IPS DF 4.7 (cell line): Measurements from ENCODE around the gene PI4KA.
"Not testable (repeated sequence)": the region's sequence is repeated elsewhere in the genome, so short reads cannot be mapped to it uniquely, and the experiment has no call there.

Experiments
- DNase-seq: peaks from one replicate; pipeline ENCODE4 v3.0.0-alpha.2; 2013; ENCODE audit warnings: low spot score; ENCODE audit errors: extremely low read depth

Gene PI4KA

DNA sequence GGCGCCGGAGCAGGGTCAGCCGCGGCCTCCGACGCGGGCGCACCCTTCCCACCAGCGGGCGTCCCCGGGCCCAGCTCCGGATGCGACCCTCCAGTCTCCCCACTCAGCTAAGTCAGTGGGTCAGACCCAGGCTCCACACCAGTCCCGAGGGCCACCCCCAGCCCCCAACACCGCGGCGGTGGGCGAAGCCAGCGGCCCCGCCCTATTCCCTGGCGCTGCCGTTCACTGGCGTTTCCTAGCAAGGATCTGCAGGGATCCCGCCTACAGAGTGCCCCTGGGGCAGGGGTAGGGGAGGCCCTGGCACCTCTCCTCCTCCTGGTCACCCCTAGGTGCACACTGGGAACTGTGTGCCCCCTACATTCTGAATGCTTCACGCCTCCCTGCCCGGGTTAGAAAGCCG lies 190.4 kb downstream of the PI4KA start:
- not testable (repeated sequence) for DNase-seq

DNA sequence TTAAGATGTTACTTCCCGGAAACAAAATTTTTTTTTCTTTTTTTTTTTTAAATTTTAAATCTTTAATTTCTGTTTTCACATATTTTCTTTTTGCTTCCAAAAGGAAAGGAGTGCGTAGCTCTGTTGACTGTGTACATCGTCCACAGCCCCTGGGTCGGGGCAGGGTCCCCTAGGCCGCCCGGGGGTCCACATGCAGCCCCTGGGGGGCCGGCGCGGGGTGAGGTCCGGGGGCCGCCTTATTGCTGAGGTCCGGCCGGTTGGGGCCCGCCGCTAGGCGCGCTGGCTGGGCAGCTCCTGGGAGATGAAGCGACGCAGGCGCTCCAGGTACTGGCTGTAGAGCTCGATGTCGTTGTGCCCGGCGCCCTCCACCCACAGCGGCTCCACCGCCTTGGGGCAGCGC lies 191.1 kb downstream of the PI4KA start:
- DNase-seq = not testable (repeated sequence)

DNA sequence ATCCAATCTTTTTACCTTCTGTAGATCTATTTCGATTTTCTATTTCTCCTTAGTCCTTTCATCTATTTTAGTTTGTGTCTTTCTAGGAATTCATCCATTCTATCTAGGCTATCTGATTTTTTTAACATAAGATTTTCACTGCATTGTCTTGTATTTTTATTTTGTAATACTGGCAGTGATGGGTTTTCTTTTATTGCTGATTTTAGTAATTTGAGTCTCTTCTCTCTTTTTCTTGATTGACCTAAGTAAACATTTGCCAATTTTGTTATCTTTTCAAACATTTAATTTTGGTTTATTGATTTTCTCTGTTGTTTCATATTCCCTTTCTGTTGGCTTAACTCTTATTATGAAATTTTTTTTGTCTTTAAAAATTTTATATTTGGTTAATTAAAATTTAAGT lies 192.1 kb downstream of the PI4KA start:
- no peak for DNase-seq

DNA sequence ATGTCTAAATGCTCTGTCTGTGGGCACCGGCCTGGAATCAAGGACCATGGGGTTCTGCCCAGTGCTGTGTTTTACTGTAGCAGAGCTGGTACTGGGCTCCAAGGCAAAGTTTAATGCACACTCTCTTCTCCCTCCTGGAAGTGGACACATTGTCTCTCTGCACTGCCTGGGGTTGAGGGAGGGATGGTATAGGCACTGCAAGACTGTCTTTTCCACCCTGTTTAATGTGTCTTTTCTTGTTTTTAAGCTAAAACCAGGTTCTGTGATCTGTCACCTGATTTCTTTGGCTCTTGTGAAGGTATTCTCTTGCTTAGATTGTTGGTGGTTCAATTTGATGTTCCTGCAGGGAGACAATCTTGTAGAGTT lies 194.0 kb downstream of the PI4KA start:
- DNase-seq = no peak

DNA sequence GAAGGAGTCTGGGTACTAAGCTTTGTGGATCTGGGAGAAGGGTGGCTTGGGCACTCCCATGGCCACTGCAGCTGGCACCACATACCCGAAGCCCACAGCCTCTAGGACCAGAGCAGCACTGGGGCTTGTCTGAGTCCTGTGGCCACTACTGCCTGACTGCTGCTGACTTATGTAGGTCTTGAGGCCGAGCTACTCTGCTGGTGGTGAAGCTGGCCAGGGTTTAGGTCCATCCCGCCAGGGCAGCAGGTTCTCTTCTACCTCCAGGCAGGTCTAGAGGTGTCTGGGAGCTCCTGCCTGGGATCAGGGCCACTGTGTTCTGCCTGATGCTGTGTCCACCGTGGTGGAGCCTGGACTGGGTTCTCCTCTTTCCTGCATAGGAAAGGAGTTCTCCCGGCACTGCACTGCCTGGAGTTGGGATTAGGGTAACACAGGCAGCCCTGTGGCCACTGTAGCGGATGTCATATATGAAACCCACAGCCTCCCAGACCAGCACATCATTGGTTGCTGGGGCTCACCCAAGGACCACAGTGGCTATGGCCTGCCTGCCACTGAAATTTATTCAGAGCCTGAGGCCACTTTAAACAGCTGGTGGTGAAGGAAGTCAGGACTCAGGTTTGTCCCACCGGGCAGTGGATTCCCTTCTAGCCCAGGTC lies 194.5 kb downstream of the PI4KA start:
- no peak for DNase-seq

DNA sequence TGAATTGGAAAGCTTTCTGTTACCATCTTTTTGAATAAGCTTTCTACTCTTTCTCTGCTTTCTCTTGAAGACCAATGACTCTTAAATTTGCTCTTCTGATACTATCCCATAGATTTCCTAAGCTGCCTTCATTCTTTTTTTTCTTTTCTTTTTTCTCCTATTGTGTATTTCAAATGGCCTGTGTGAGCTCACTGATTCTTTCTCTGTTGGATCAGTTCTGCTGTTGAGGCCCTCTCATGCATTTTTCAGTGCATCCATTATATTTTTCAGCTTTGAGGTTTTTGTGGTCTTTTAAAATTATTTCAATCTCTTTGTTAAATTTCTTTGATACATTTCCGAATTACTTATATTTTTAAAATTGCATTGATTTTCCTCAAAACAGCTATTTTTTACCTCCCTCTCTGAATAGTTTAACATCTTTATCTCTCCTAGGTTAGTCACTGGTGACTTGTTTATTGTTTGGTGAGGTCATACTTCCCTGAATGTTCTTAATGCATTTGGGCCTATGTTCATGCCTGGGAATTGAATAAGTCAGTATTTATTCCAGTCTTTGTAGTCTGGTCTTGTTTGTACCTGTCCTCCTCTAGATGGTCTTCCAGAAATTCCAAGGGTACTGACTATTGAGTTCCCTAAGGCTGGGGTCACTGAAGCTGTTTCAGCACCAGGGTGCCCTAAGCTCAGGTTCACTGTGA lies 195.3 kb downstream of the PI4KA start:
- no peak for DNase-seq

DNA sequence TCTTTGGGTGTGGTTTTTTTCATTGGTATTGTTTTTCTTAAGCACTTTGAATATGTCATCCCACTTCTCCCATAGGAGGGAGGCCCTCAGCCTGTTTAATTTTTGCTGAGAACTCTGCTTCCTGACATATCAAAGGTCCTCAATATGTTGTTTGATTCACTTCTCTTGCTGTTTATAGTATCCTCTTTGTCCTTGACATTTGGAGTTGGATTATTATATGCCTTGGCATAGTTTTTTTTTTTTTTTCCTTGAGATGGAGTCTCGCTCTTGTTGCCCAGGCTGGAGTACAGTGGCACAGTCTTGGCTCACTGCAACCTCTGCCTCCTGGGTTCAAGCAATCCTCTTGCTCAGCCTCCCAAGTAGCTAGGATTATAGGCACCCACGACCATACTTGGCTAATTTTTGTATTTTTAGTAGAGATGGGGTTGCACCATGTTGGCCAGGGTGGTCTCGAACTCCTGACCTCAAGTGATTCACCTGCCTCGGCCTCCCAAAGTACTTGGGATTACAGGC lies 196.0 kb downstream of the PI4KA start:
- not testable (repeated sequence) for DNase-seq

DNA sequence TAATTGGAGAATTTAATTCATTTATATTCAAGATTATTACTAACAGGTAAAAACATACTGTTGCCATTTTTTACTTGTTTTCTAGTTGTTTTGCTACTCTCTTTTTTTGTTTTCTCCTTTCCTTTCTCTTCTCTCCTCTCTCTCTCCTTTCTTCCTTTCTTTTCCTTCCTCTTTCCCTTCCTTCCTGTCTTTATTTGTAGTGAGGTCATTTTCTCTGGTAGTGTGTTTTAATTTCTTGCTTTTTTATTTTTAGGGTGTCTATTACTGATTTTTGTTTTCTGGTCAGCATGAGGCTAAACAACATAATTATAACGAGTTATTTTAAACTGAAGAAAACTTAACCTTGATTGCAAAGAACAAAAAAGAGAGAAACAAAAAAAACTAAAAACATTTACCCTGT lies 197.1 kb downstream of the PI4KA start:
- DNase-seq = no peak

DNA sequence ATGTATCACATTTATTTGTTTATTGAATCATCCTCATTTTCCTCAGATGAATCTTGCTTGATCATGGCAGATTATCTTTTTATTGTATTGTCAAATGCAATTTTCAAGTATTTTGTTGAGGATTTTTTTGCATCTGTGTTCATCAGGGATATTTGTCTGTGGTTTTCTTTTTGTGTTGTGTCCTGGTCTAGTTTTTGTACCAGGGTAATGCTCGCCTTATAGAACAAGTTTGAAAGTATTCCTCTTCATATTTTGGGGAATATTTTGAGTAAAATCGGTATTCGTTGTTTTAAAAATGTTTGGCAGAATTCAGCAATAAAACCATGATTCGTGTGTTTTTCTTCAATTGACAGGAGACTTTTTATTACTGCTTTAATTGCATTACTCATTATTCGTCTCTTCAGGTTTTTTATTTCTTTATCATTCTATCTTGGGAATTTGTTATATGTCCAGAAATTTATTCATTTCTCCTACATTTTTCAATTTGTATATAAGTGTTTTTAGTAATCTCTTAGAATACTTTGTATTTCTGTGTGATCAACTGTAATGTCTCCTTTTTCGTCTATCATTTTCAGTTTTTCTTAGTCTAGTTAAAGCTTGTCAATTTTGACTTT lies 198.1 kb downstream of the PI4KA start:
- no peak for DNase-seq

DNA sequence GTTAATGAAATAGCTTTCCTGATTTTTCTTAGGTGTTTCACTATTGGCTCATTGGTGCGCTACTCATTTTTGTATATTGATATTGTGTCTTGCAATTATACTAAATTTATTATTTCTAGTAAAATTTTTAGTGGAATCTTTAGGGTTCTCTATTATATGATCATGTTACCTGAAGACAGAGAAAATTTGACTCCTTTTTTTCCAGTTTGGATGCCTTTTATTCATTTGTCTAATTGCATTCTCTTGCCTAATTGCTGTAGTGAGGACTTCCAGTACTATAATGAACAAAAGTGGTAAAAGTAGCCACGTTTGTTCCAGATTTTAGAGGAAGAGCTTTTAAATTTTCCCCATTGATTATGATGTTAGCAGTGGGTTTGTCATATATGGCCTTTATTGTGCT lies 198.7 kb downstream of the PI4KA start:
- DNase-seq = no peak

DNA sequence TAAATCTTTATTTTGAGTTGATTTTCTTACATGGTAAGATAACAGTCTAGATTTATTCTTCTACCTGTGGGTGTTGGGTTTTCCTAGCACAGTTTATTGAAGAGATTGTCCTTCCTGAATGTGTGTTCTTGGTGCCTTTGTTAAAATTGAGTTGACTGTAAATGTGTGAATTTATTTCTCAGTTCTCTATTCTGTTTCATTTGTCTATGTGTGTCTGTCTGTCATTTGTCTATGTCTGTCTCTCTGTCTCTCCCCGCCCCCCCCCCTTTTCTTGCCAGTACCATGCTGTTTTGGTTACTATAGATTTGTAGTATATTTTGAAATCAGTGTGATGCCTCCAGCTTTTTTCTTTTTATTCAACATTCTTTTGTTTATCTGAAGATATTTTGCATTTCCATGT lies 199.4 kb downstream of the PI4KA start:
- DNase-seq = no peak

DNA sequence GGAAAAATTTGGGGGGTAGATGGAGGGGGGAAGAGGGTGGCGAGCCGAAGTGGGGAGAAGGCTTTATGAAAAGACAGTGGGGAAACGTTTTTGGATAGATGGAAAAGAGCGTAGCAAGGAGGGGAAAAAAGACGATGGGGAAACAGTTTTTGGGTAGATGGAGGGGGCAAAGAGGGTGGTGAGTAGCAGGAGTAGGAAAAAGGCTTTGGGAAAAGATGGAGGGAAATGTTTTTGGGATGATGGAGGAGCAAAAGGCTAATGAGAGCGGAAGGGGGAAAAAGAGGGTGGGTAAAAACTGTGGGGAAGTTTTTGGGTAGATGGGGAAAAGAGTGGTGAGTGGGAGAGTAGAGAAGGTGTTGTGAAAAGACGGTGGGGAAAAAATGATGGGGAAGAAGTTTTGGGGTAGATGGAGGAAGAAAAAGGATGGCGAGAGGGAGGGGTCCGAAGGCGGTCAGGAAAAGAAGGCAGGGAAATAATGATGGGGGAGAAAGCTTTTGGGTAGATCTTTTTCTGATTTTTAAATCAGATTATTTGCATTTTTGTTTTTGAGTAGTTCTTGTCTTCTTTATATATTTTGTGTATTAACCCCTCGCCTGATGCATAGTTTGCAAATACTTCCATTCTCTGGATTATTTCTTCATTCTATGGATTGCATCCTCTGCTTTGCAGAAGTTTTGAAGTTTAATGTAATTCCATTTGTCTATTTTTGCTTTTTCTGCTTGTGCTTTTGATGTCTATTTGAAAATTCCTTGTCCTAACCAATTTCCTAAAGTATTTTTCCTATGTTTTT lies 200.0 kb downstream of the PI4KA start:
- no peak for DNase-seq

DNA sequence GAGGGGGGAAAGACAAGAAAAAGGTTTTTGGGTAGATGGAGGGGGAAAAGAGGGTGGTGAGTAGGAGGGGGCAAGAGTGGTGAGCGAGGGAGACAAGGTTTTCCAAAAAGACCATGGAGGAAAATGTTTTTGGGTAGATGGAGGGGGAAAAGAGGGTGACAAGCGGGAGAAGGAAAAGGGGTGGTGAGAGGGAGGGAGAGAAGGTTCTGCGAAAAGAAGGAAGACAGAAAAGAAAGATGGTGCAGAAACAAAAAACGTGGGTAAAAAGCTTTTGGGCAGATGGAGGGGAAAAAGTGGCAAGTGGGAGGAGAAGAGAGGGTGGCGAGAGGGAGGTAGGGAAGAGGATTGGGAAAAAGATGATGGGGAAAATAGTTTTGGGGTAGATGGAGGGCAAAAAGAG lies 200.6 kb downstream of the PI4KA start:
- no peak for DNase-seq
